ENCODE measurements around the gene FIGNL1.
"Not testable (repeated sequence)": the region's sequence is repeated elsewhere in the genome, so short reads cannot be mapped to it uniquely, and the experiment has no call there.

The FIGNL1 gene

GRCh38 chr7:50471970-50472369 lies 21.8 kb upstream of the FIGNL1 start:
- DNase-seq (ENCODE audit: low read depth in 2 of 2) = no peak

GRCh38 chr7:50470250-50471163 lies 20.4 kb upstream of the FIGNL1 start:
- no peak for DNase-seq (ENCODE audit: low read depth in 2 of 2)

- no peak for DNase-seq (ENCODE audit: low read depth in 2 of 2)
These were observed 19.0 kb upstream of the FIGNL1 start for GRCh38 chr7:50469181-50469580.

- DNase-seq (ENCODE audit: low read depth in 2 of 2) = peak; percentile 49 to 58
These were observed 17.9 kb upstream of the FIGNL1 start for GRCh38 chr7:50467817-50468610.

GRCh38 chr7:50466815-50467585 lies 16.9 kb upstream of the FIGNL1 start:
- no peak for DNase-seq (ENCODE audit: low read depth in 2 of 2)

GRCh38 chr7:50463035-50463434 lies 12.9 kb upstream of the FIGNL1 start:
- no peak for DNase-seq (ENCODE audit: low read depth in 2 of 2)

- no peak for DNase-seq (ENCODE audit: low read depth in 2 of 2)
These were observed 12.2 kb upstream of the FIGNL1 start for GRCh38 chr7:50462361-50462760.

- no peak for DNase-seq (ENCODE audit: low read depth in 2 of 2)
These were observed 11.5 kb upstream of the FIGNL1 start for GRCh38 chr7:50461695-50462094.

GRCh38 chr7:50459183-50459582 lies 9.0 kb upstream of the FIGNL1 start:
- DNase-seq (ENCODE audit: low read depth in 2 of 2) = not testable (repeated sequence)

GRCh38 chr7:50458651-50459050 lies 8.5 kb upstream of the FIGNL1 start:
- not testable (repeated sequence) for DNase-seq (ENCODE audit: low read depth in 2 of 2)

GRCh38 chr7:50456371-50457123 lies 6.4 kb upstream of the FIGNL1 start:
- DNase-seq (ENCODE audit: low read depth in 2 of 2) = no peak

- no peak for DNase-seq (ENCODE audit: low read depth in 2 of 2)
These were observed 5.5 kb upstream of the FIGNL1 start for GRCh38 chr7:50455658-50456057.

GRCh38 chr7:50454968-50455367 lies 4.8 kb upstream of the FIGNL1 start:
- no peak for DNase-seq (ENCODE audit: low read depth in 2 of 2)

- DNase-seq (ENCODE audit: low read depth in 2 of 2) = peak in 1 of 2 donors; percentile 4
These were observed 461 bp upstream of the FIGNL1 start for GRCh38 chr7:50450590-50451032.

GRCh38 chr7:50449501-50449880 lies 659 bp downstream of the FIGNL1 start:
- no peak for DNase-seq (ENCODE audit: low read depth in 2 of 2)

- DNase-seq (ENCODE audit: low read depth in 2 of 2) = no peak
These were observed 1.3 kb downstream of the FIGNL1 start for GRCh38 chr7:50448823-50449222.

- no peak for DNase-seq (ENCODE audit: low read depth in 2 of 2)
These were observed 3.6 kb downstream of the FIGNL1 start for GRCh38 chr7:50446542-50446960.

GRCh38 chr7:50436133-50436806 lies 13.9 kb downstream of the FIGNL1 start:
- DNase-seq (ENCODE audit: low read depth in 2 of 2) = no peak

- DNase-seq (ENCODE audit: low read depth in 2 of 2) = no peak
These were observed 18.3 kb downstream of the FIGNL1 start for GRCh38 chr7:50431722-50432305.

- no peak for DNase-seq (ENCODE audit: low read depth in 2 of 2)
These were observed 18.8 kb downstream of the FIGNL1 start for GRCh38 chr7:50431316-50431715.
